GM18517 (cell line): ENCODE measurements around the gene CCL20.
"Not testable (repeated sequence)": the region's sequence is repeated elsewhere in the genome, so short reads cannot be mapped to it uniquely, and the experiment has no call there.

Experiments
- ATAC-seq: cut with Tn5 transposase; IDR thresholded peaks from one replicate; pipeline ENCODE4 v1.9.1; 2021; ENCODE audit warnings: mild to moderate bottlenecking, moderate library complexity; ENCODE audit not compliant: unreplicated experiment

The CCL20 gene

GRCh38 chr2:227829337-227829736, 15.7 kb downstream of the CCL20 start:
- no peak for ATAC-seq

- no peak for ATAC-seq
Observed at GRCh38 chr2:227834423-227834822, 20.8 kb downstream of the CCL20 start.

DNA sequence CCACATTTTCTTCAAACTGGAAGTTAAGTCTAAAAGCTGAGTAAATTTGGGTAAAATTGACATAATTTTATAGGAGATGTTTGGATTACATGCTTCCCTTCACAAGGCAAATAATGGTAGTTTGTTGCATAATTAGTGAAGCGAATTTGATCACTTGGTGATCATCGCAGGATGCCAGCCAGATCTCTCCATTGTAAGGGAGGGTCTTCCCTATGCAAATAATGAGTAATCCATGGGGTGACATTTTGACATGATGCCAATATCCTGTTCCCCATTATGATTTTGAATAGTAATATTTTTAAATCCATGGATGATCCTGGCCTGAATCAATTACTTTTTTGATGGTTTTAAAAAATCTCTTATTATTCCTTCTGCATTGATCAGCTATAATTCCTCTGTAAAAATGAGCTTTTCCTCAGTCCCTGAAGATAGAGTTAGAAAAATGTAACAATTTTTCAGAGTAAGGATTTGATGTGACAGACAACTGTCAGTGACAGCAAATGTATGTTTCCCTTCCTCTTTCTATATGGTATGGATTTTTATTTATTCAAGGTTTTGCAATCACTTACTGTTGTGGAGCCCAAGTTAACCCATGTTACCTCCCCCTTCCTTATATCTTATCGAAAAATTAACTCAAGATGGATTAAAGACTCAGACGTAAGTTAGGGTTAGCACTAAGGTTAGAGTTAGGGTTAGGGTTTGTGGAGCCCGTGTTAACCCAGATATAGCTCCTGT, 21.4 kb downstream of the CCL20 start:
- ATAC-seq, result no peak

- not testable (repeated sequence) for ATAC-seq
Observed at GRCh38 chr2:227839339-227840129, 25.9 kb downstream of the CCL20 start.

DNA sequence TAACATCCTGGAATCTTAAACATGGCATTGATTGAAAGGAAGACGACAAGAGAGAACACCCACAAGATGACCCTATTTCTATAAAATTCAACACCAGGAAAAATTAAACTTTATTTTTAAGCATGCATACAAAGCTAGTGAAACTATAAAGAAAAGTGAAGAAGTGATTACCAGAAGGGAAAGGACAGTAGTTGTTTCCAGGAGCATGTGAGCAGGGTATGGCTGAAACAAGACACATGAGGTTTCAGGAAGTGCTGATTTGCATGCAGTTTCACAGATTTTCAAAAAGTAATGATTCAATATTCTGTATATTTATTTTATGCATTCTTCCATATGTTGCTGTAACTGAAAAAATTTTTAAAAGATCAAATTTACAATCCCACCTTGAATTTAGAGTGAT, 33.2 kb downstream of the CCL20 start:
- ATAC-seq, result no peak

DNA sequence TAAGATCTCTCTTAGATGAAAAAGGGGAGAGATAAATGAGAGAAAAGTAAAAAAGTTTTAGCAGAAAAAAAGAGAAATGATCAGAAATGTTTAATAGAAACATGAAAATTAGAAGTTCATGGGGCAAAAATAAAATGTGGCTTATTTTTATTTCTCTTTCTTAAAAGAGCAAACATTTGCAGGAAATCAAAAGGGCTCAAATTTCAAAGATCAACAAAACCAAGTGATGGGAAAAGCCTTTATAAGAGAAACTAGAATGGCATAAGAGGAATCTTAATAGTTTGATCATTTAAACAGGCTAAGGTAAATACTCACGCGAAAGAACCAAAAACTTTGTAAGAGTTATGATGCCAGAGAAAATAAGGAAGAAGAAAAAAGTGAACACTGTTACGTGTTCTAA, 34.5 kb downstream of the CCL20 start:
- ATAC-seq, result no peak

DNA sequence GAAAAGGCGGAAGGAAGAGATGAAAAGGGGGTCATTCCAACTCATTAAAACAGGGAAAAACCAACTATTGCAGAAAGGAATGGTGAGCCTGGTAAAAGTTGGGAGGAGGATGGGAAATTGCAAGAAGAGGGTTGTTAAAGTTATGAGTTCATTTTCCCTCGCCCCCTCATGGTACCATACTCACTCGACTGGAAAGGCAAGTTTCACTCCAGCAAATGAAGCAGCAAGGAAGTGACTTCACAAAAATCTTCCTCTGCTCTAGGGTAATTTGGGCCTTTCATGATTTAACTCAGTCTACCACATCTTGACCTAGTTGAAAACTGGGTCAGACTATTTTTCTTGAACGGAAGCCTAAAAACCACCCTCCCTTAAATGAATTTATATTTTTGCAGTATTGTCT, 34.9 kb downstream of the CCL20 start:
- ATAC-seq, result no peak

DNA sequence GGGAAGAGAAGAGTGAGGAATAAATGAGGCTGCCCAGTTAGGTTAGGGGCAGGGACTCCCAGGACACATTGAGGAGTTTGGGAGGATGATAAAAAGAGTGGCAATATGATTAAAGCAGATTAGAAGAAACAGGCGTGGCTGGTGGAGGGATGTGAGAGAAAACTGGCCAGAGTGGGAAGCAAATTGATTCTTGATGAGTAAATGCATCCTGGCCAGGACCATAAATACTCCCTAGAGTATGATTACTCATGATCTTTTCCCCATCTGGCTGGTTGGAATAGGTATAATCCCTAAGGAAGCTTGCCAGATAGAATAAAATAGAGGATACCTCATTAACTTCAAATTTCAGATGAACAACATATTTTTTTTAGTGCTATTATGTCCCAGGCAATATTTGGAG, 36.3 kb downstream of the CCL20 start:
- ATAC-seq, result no peak

DNA sequence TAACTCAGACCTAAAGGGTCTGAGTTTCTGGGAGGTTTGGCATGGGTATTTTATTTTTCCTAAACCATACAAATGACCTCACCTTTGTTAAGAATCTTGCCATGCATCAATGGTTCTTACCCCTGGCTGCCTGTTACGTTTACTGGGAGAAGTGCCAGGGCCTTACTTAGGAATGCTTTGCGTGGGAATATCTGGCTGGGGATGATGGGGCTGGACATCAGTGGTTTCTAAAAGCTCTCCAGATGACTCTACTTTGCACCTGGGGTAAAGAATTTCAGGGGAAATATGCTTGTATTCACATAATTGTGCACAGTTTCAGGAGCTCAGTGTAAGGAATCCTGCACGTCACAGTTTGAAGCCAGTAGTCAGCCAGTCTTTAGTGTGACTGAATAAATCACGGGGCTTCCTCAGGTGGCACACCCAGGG, 39.6 kb downstream of the CCL20 start:
- no peak for ATAC-seq

GRCh38 chr2:227853765-227854271, 40.2 kb downstream of the CCL20 start:
- ATAC-seq, result no peak

- no peak for ATAC-seq
Observed at GRCh38 chr2:227855440-227855839, 41.8 kb downstream of the CCL20 start.

DNA sequence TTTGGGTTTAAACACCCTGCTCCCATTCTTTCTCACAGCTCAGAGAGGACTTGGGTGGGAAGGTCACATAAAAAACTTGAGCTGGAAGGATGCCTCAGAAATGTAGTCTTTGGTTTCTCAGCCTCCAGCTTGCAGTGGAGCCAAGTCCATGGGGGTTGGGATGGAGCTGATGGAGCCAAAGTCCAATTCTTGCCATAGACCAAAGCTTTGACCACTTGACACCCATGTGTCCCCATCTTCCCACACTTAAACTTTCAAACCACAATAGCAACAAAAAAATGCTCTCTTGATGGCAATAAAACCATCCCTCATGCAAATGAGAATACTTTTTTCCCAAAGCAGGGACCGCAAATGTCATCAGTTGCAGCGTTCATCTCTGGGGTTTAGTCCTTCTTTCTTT, 43.1 kb downstream of the CCL20 start:
- ATAC-seq, result no peak

- ATAC-seq, result no peak
Observed at GRCh38 chr2:227860221-227860641, 46.6 kb downstream of the CCL20 start.

DNA sequence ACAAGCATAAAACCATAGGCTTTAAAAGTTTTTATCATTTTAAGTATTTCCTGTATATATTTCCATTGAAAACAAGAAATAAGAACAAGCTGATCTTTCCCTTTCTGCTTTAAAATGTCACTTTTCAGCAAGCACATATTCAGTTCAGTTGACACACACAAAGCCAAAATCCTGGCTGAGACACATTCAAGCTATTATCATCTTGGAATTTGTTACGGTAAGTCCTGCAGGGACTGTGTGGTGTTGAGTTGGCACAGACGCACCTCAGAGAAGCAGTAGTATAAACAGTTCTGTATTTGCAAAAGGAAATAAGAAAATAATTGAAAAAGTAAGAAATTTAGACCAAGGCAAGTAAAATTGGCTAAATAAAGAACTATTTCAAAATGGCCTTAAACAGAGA, 47.4 kb downstream of the CCL20 start:
- no peak for ATAC-seq

- no peak for ATAC-seq
Observed at GRCh38 chr2:227862227-227862740, 48.6 kb downstream of the CCL20 start.

GRCh38 chr2:227862741-227863588, 49.3 kb downstream of the CCL20 start:
- no peak for ATAC-seq

DNA sequence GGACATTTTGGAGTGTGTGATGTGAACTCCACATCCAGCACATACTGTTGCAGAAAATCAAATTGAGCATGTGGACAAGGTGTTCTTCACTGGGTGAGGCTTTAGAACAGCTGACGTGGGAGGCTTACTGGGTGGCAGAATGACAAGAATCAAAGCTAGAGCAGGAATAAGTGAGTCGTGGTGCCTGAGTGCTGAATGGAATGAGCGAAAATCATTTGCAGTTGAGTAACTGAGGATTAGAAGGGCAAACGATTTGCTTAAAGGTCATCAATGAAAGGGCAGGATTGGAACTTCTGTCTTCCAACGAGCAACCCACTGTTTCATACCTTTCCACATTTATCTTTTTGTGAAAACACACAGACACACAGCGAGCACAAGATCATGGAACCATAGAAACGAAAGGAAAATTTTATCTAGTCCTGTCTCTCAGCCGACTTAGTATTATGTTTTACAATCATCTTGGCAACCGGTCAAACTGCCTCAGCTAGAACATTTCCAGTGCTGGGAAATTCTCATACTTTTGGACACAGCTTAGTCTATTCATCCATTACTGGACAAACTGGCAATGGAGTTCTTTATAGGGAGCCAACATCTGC, 50.6 kb downstream of the CCL20 start:
- no peak for ATAC-seq

- no peak for ATAC-seq
Observed at GRCh38 chr2:227865291-227865690, 51.6 kb downstream of the CCL20 start.
